ENCODE results near the gene SOD1. TPM values are rescaled to one million over a fixed set of nuclear protein-coding genes. Genes with fewer than 3 reads are reported as not detected.

Gene SOD1
- total RNA-seq, 1 donor from 2014 or later = 154 TPM

DNA sequence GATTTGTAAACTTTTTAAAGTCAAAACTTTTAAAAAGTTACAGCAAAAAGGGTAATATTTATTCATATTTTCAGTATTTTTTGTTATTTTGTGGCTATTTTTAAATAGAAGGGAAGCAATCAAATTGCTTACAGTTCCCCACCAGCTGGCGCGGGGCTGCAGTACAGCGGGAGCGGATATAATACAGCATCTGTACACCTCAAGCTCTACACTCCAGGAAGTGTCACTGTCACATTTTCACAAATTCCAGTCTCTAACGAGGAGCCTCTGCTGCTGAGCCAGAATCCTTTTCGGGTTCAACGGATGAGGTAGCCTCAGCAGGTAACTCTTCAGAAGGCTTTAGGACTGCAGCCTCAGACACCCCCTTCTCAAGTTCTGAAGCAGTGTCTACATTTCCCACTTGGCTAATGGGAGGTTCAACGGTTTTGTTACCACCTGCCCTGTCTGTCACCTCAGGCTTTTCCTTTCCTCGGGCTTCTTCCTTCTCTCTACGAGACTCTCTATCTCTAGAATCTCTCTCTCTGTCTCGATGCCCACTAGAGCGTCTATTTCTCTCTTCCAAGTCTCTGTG is 11.7 kb downstream of the SOD1 start:
- no peaks in the 10 kb centered on the region for H3K27me3 ChIP-seq
- H3K4me1 ChIP-seq = no peaks in the 10 kb centered on the region
- no peak overlapping the region for H3K27ac ChIP-seq
- no peaks in the 10 kb centered on the region for H3K9me3 ChIP-seq
- H3K36me3 ChIP-seq = peaks cover 53% of the 10 kb centered on the region
- H3K4me3 ChIP-seq = no peak overlapping the region
- DNase-seq = no peak
- intact Hi-C loops (cut with DNase I) = no loop called here
- no peak for TF ChIP-seq CTCF (IDR thresholded peaks at IDR 0.05)
- no peak for ATAC-seq

DNA sequence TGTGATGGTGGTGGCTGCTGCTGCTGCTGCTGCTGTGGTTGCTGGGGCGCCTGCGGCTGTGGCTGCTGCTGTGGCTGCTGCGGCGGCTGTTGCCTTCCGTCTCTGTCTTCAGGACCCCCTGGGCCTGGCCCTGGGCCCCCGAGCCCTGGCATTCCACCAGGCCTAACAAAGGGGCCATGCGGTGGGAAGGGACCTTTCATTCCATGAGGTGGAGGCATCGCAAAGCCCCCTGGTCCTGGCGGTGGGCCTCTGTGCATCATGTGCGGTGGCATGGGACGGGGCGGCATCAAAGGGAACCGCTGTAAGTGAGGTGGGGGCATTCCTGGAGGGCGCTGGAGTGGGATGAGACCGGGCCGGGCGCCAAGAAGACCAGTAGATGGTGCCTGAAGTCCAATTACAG is 12.4 kb downstream of the SOD1 start:
- ATAC-seq (no peak), DNase-seq (no peak)
- Histone ChIP-seq H3K27me3 (no peaks in the 10 kb centered on the region), H3K4me3 (no peak overlapping the region), H3K27ac (no peak overlapping the region), H3K9me3 (no peaks in the 10 kb centered on the region), H3K4me1 (no peaks in the 10 kb centered on the region), H3K36me3 (peaks cover 47% of the 10 kb centered on the region)
- intact Hi-C loops (cut with DNase I) = no loop called here
- no peak for TF ChIP-seq CTCF (IDR thresholded peaks at IDR 0.05)

DNA sequence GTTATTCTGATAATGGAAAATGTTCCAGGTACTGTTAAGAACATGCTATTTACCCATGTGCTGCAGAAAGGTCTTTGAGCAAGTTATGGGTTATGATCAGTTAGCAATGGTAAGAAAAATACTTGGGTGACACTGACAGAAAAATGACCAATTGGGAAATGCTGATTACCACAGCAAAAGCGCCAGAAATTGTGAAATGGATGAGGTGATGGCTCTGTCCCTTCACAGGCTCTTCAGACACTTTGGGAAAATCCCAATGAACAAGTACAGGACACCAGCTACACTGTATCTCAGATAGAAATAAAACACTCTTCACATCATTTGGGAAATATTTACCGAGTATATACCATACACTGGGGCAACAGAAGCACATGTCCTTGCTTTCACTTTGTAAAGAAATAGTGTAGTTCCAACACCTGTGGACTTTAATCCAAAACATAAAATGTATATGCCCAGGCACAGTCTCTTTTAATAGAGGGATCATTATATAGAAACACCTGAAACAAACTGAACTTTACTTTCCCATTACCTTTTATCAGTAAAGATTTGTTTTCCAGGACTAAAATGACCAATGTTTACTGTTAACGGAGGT is 13.9 kb downstream of the SOD1 start:
- no peaks in the 10 kb centered on the region for H3K4me1 ChIP-seq
- no peaks in the 10 kb centered on the region for H3K27me3 ChIP-seq
- H3K4me3 ChIP-seq = no peak overlapping the region
- no peak for TF ChIP-seq CTCF (IDR thresholded peaks at IDR 0.05)
- no peaks in the 10 kb centered on the region for H3K9me3 ChIP-seq
- intact Hi-C loops (cut with DNase I) = no loop called here
- ATAC-seq = no peak
- no peak overlapping the region for H3K27ac ChIP-seq
- peaks cover 33% of the 10 kb centered on the region for H3K36me3 ChIP-seq
- no peak for DNase-seq

GRCh38 chr21:31675318-31675717 is 15.8 kb downstream of the SOD1 start:
- DNase-seq = no peak
- TF ChIP-seq CTCF (IDR thresholded peaks at IDR 0.05) = no peak

DNA sequence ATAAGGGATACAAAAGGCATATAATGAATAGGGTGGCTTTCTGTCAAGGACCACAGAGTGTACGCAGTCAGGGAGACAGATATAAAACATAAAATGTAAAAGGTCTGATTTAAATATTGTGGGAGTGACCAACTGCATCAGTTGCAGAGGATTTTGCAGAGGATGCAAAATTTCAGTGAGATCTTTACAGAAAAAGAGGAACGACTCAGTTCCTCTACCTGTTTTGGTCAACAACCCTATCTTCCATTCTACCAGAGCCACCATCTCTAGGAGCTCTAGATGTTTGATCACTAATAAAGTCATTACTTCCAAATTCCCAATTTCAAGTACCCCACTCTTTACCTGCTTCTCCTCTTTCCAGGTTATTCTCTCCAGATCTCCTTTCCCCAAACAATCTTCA is 16.5 kb downstream of the SOD1 start:
- no peak overlapping the region for H3K27ac ChIP-seq
- H3K9me3 ChIP-seq = no peaks in the 10 kb centered on the region
- peaks cover 24% of the 10 kb centered on the region for H3K36me3 ChIP-seq
- no peaks in the 10 kb centered on the region for H3K27me3 ChIP-seq
- intact Hi-C loops (cut with DNase I) = no loop called here
- H3K4me1 ChIP-seq = no peaks in the 10 kb centered on the region
- ATAC-seq = no peak
- no peak for TF ChIP-seq CTCF (IDR thresholded peaks at IDR 0.05)
- DNase-seq = no peak
- no peak overlapping the region for H3K4me3 ChIP-seq

More at GRCh38 chr21:31675318-31675717, 15.8 kb downstream of the SOD1 start:
- H3K4me1 ChIP-seq = no peaks in the 10 kb centered on the region
- H3K4me3 ChIP-seq = no peak overlapping the region
- H3K27me3 ChIP-seq = no peaks in the 10 kb centered on the region
- intact Hi-C loops (cut with DNase I) = no loop called here
- no peak for ATAC-seq
- no peaks in the 10 kb centered on the region for H3K9me3 ChIP-seq
- no peak overlapping the region for H3K27ac ChIP-seq
- peaks cover 23% of the 10 kb centered on the region for H3K36me3 ChIP-seq
